HepG2 (cell line): Measurements from ENCODE around the gene CD3D. TPM values are rescaled to one million over a fixed set of nuclear protein-coding genes. Genes with fewer than 3 reads are reported as not detected.

Source experiments
- ATAC-seq: fragments of 200-7000 bp; cut with Tn5 transposase; 3 replicates; pipeline ENCODE4 v1.9.1; 2020; ENCODE audit warnings: mild to moderate bottlenecking, moderate library complexity
- BruUV-seq: library from RNA; stranded (reverse); fragments of 400-500 nt; replicated peaks from 2 replicates; lab custom pipeline; 2021; lab: Mats Ljungman, UMichigan
- CTCF ChIA-PET: fragments of 300-600 bp; formaldehyde crosslinking; extraction: SDS; loops from one replicate; lab custom pipeline; 2021; ENCODE audit warnings: low total read pairs, inconsistent platforms, low intra/inter-chr PET ratio; lab: Yijun Ruan, JAX
- POLR2A ChIA-PET: fragments of 350-600 bp; sonication (Branson Sonifier 250); formaldehyde crosslinking; loops from one replicate; lab custom pipeline; 2020; ENCODE audit warnings: antibody characterized with exemption, inconsistent platforms; lab: Yijun Ruan, JAX
- DNase-seq: peaks from one replicate; pipeline ENCODE4 v3.0.0-alpha.2; 2015; ENCODE audit warnings: low spot score
- FAIRE-seq: peaks from 3 replicates; lab custom pipeline; 2011; peaks lifted over from hg19 to GRCh38; lab: Jason Lieb, UNC
- H2AFZ ChIP-seq: one replicate; pipeline ENCODE4 v1.6.1; 2011; ENCODE audit warnings: low read length, inconsistent platforms
- H3K27ac ChIP-seq: fragments of 300-600 bp; 3 replicates; pipeline ENCODE4 v1.8.0; 2011; ENCODE audit warnings: mixed run types, mild to moderate bottlenecking, mixed read lengths, low read length, inconsistent platforms; ENCODE audit not compliant: insufficient read depth; ENCODE audit errors: extremely low read length
- H3K27me3 ChIP-seq, 2 experiments: fragments of 200-600 bp in 1 of 2; 2 replicates in 1 of 2; 3 replicates in 1 of 2; pipeline versions ENCODE4 v1.6.0 to v1.8.0; 2011; ENCODE audit warnings: low read length in 2 of 2, mild to moderate bottlenecking in 2 of 2, moderate library complexity in 2 of 2, inconsistent platforms in 1 of 2; ENCODE audit not compliant: insufficient read depth in 2 of 2, control insufficient read depth in 1 of 2
- H3K36me3 ChIP-seq, 2 experiments: fragments of 200-600 bp in 1 of 2; replicated peaks in 1 of 2; 2 replicates in 1 of 2; 3 replicates in 1 of 2; pipeline versions ENCODE4 v1.5.1 to v1.8.0; 2011; ENCODE audit warnings: low read length in 2 of 2, inconsistent platforms in 1 of 2; ENCODE audit not compliant: insufficient read depth in 2 of 2, control insufficient read depth in 1 of 2
- H3K4me1 ChIP-seq: 2 replicates; pipeline ENCODE4 v1.5.1; 2012; ENCODE audit warnings: low read length, inconsistent platforms; ENCODE audit not compliant: insufficient read depth
- H3K4me2 ChIP-seq: 2 replicates; pipeline ENCODE4 v1.6.0; 2011; ENCODE audit warnings: low read depth, low read length, inconsistent platforms
- H3K4me3 ChIP-seq, 3 experiments: fragments of 200-600 bp in 1 of 3; sonication (generic), shearing (Covaris generic) in 1 of 3; replicated peaks in 1 of 3; 2 replicates each; pipeline ENCODE4 v1.5.1; 2011 to 2016; ENCODE audit warnings: low read length in 3 of 3, inconsistent platforms in 2 of 3, low read depth in 2 of 3, mild to moderate bottlenecking in 2 of 3, control low read depth in 1 of 3, mixed read lengths in 1 of 3; ENCODE audit not compliant: insufficient read depth in 1 of 3
- H3K79me2 ChIP-seq: one replicate; pipeline ENCODE4 v1.6.1; 2011; ENCODE audit warnings: low read length, inconsistent platforms; ENCODE audit not compliant: insufficient read depth
- H3K9ac ChIP-seq: 2 replicates; pipeline ENCODE4 v1.6.0; 2011; ENCODE audit warnings: mild to moderate bottlenecking, low read depth, low read length, inconsistent platforms; ENCODE audit not compliant: insufficient read depth
- H3K9me3 ChIP-seq: 2 replicates; pipeline ENCODE4 v1.5.1; 2012; ENCODE audit warnings: mild to moderate bottlenecking, low read length
- H4K20me1 ChIP-seq: 2 replicates; pipeline ENCODE4 v1.6.0; 2011; ENCODE audit warnings: inconsistent platforms, mild to moderate bottlenecking, low read length, moderate library complexity; ENCODE audit not compliant: insufficient read depth
- ISL2 ChIP-seq: sonication (generic); formaldehyde crosslinking; IDR thresholded peaks from 2 replicates; pipeline ENCODE4 v1.5.0; 2020; ENCODE audit warnings: missing genetic modification reagents
- KDM2A ChIP-seq: sonication (generic); formaldehyde crosslinking; IDR thresholded peaks from 2 replicates; pipeline ENCODE4 v1.4.0; 2020; ENCODE audit warnings: low read depth, missing genetic modification reagents, borderline replicate concordance
- KLF9 ChIP-seq: IDR thresholded peaks from 2 replicates; pipeline ENCODE4 v1.6.1; 2016; ENCODE audit warnings: low read depth
- PAWR ChIP-seq: sonication (generic); formaldehyde crosslinking; IDR thresholded peaks from 2 replicates; pipeline ENCODE4 v1.4.0; 2020; ENCODE audit warnings: missing genetic modification reagents, mild to moderate bottlenecking, borderline replicate concordance
- REPIN1 ChIP-seq: sonication (generic); formaldehyde crosslinking; IDR thresholded peaks from 2 replicates; pipeline ENCODE4 v1.8.0; 2022; ENCODE audit warnings: missing genetic modification reagents, low read depth, mild to moderate bottlenecking, borderline replicate concordance
- SATB2 ChIP-seq: sonication (generic); formaldehyde crosslinking; IDR thresholded peaks from 2 replicates; pipeline ENCODE4 v1.5.0; 2020; ENCODE audit warnings: missing genetic modification reagents
- TP53 ChIP-seq: sonication (generic); formaldehyde crosslinking; conservative IDR thresholded peaks from 2 replicates; pipeline ENCODE4 v1.4.0; 2020; ENCODE audit warnings: missing genetic modification reagents
- ZBTB3 ChIP-seq: sonication (generic); formaldehyde crosslinking; IDR thresholded peaks from 2 replicates; pipeline ENCODE4 v1.4.0; 2020; ENCODE audit warnings: low read depth, mild to moderate bottlenecking, moderate library complexity, missing genetic modification reagents, borderline replicate concordance
- ZNF235 ChIP-seq: sonication (generic); formaldehyde crosslinking; IDR thresholded peaks from 2 replicates; pipeline ENCODE4 v1.8.1; 2023; ENCODE audit warnings: mild to moderate bottlenecking, missing genetic modification reagents, borderline replicate concordance
- ZNF441 ChIP-seq: sonication (generic); formaldehyde crosslinking; IDR thresholded peaks from 2 replicates; pipeline ENCODE4 v1.7.0; 2021; ENCODE audit warnings: missing genetic modification reagents, borderline replicate concordance
- WGBS: methylation state at CpG from one replicate; pipeline ENCODE4 v1.1.6; 2017; ENCODE audit warnings: low lambda C conversion rate; 5-methylcytosine and 5-hydroxymethylcytosine counted together
- in situ Hi-C: cut with HindIII; loops from 2 replicates; pipeline ENCODE4 v1.10.0; 2017; ENCODE audit warnings: low pct_unique_long_range_greater_than_20kb; ENCODE audit not compliant: extremely low pct_ligation_motif_present
- intact Hi-C: fragments of 100-400 bp; cut with micrococcal nuclease; formaldehyde crosslinking; loops from one replicate; pipeline ENCODE4 v1.10.0; 2022; ENCODE audit not compliant: unreplicated experiment
- polyA plus RNA-seq, 8 experiments: library from polyadenylated mRNA; depleted of rRNA in 3 of 8; stranded (reverse) in 7 of 8; unstranded in 1 of 8; fragments of >200 nt; fragmentation: Illumina TruSeq in 4 of 8; extraction: Trizol in 4 of 8; gene quantifications; 2 replicates each; pipeline versions ENCODE4 v1.2.1 to v1.2.3, GENCODE V29; 2011 to 2016; ENCODE audit warnings: low read depth in 4 of 8, missing spikeins in 1 of 8, mixed read lengths in 1 of 8; ENCODE audit not compliant: insufficient read depth in 1 of 8
- total RNA-seq, 5 experiments: library from RNA; depleted of rRNA; stranded (reverse); fragments of >200 nt; fragmentation: Illumina TruSeq; extraction: Trizol; gene quantifications; 2 replicates each; pipeline ENCODE4 v1.2.3, GENCODE V29; 2016; ENCODE audit warnings: low read depth in 1 of 5
- TF ChIP-seq, protein P1 (sequence below): fragments of 450-650 bp; IDR thresholded peaks from 2 replicates; pipeline ENCODE4 v1.6.1; 2017; ENCODE audit warnings: mild to moderate bottlenecking
- TF ChIP-seq, protein P2 (sequence below): sonication (generic); formaldehyde crosslinking; IDR thresholded peaks from 2 replicates; pipeline ENCODE4 v1.4.0; 2020; ENCODE audit warnings: mild to moderate bottlenecking, missing genetic modification reagents, borderline replicate concordance
- TF ChIP-seq, protein P3 (sequence below): sonication (generic); formaldehyde crosslinking; IDR thresholded peaks from 2 replicates; pipeline ENCODE4 v1.5.0; 2020; ENCODE audit warnings: mild to moderate bottlenecking, missing genetic modification reagents, borderline replicate concordance
- TF ChIP-seq, protein P4 (sequence below): fragments of 450-650 bp; IDR thresholded peaks from 2 replicates; pipeline ENCODE4 v1.6.1; 2016

Gene CD3D
- total and polyA plus RNA-seq, 2 of the 13 experiments (the other 11 are each of a cell fraction or from before 2014, with no cell fraction given), result 0.66 to 6.6 TPM

DNA sequence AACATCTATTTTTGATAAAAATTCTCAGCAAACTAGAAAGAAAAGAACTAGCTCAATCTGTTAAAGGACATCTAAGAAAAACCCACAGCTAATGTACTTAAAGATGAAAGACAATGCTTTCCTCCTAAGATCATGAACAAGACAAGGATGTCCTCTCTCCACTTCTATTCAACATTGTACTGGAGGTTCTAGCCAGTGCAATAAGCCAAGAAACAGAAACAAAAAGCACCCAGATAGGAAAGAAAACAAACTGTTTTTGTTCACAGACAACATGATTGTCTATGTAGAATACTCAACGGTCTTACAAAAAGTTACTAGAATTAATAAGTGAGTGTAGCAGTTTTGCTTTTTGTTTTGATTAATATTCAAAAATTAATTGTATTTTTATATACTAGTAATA is 7.8 kb downstream of the CD3D start:
- H3K9ac ChIP-seq, result no peak overlapping the region
- no peak for DNase-seq
- no peak overlapping the region for H2AFZ ChIP-seq
- H3K9me3 ChIP-seq, result no peaks in the 10 kb centered on the region
- no peaks in the 10 kb centered on the region for H4K20me1 ChIP-seq
- no peak overlapping the region for H3K4me2 ChIP-seq
- CTCF ChIA-PET, result no interaction called here
- H3K79me2 ChIP-seq, result no peaks in the 10 kb centered on the region
- H3K36me3 ChIP-seq, result no peaks in the 10 kb centered on the region
- no TSS peak for BruUV-seq
- no peak overlapping the region for H3K4me3 ChIP-seq
- intact Hi-C loops, result no loop called here
- peaks cover 0 to 1% of the 10 kb centered on the region in 2 experiments; a peak in 2 of 5 replicates for H3K27me3 ChIP-seq
- no peak overlapping the region for H3K27ac ChIP-seq
- in situ Hi-C loops, result no loop called here
- peaks cover 17% of the 10 kb centered on the region for H3K4me1 ChIP-seq
- POLR2A ChIA-PET, result no interaction called here
- FAIRE-seq, result no peak
- WGBS, result 6% methylated on average over 1 of the region's 1 CpG
- no peak for ATAC-seq
- no peak for TF ChIP-seq TP53 (CRISPR knock-in tag)
- TF ChIP-seq KLF9 (CRISPR knock-in tag), result no peak
- TF ChIP-seq ZNF441 (CRISPR knock-in tag), result no peak
- TF ChIP-seq PAWR (CRISPR knock-in tag), result no peak
- TF ChIP-seq ZBTB3 (CRISPR knock-in tag), result no peak
- no peak for TF ChIP-seq SATB2 (CRISPR knock-in tag)
- TF ChIP-seq REPIN1, result no peak
- TF ChIP-seq, protein P1, sequence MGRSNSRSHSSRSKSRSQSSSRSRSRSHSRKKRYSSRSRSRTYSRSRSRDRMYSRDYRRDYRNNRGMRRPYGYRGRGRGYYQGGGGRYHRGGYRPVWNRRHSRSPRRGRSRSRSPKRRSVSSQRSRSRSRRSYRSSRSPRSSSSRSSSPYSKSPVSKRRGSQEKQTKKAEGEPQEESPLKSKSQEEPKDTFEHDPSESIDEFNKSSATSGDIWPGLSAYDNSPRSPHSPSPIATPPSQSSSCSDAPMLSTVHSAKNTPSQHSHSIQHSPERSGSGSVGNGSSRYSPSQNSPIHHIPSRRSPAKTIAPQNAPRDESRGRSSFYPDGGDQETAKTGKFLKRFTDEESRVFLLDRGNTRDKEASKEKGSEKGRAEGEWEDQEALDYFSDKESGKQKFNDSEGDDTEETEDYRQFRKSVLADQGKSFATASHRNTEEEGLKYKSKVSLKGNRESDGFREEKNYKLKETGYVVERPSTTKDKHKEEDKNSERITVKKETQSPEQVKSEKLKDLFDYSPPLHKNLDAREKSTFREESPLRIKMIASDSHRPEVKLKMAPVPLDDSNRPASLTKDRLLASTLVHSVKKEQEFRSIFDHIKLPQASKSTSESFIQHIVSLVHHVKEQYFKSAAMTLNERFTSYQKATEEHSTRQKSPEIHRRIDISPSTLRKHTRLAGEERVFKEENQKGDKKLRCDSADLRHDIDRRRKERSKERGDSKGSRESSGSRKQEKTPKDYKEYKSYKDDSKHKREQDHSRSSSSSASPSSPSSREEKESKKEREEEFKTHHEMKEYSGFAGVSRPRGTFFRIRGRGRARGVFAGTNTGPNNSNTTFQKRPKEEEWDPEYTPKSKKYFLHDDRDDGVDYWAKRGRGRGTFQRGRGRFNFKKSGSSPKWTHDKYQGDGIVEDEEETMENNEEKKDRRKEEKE, result no peak
- TF ChIP-seq, protein P2, sequence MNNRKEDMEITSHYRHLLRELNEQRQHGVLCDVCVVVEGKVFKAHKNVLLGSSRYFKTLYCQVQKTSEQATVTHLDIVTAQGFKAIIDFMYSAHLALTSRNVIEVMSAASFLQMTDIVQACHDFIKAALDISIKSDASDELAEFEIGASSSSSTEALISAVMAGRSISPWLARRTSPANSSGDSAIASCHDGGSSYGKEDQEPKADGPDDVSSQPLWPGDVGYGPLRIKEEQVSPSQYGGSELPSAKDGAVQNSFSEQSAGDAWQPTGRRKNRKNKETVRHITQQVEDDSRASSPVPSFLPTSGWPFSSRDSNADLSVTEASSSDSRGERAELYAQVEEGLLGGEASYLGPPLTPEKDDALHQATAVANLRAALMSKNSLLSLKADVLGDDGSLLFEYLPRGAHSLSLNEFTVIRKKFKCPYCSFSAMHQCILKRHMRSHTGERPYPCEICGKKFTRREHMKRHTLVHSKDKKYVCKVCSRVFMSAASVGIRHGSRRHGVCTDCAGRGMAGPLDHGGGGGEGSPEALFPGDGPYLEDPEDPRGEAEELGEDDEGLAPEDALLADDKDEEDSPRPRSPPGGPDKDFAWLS (CRISPR knock-in tag), result no peak
- no peak for TF ChIP-seq ZNF235 (CRISPR knock-in tag)
- no peak for TF ChIP-seq KDM2A (CRISPR knock-in tag)
- TF ChIP-seq, protein P3, sequence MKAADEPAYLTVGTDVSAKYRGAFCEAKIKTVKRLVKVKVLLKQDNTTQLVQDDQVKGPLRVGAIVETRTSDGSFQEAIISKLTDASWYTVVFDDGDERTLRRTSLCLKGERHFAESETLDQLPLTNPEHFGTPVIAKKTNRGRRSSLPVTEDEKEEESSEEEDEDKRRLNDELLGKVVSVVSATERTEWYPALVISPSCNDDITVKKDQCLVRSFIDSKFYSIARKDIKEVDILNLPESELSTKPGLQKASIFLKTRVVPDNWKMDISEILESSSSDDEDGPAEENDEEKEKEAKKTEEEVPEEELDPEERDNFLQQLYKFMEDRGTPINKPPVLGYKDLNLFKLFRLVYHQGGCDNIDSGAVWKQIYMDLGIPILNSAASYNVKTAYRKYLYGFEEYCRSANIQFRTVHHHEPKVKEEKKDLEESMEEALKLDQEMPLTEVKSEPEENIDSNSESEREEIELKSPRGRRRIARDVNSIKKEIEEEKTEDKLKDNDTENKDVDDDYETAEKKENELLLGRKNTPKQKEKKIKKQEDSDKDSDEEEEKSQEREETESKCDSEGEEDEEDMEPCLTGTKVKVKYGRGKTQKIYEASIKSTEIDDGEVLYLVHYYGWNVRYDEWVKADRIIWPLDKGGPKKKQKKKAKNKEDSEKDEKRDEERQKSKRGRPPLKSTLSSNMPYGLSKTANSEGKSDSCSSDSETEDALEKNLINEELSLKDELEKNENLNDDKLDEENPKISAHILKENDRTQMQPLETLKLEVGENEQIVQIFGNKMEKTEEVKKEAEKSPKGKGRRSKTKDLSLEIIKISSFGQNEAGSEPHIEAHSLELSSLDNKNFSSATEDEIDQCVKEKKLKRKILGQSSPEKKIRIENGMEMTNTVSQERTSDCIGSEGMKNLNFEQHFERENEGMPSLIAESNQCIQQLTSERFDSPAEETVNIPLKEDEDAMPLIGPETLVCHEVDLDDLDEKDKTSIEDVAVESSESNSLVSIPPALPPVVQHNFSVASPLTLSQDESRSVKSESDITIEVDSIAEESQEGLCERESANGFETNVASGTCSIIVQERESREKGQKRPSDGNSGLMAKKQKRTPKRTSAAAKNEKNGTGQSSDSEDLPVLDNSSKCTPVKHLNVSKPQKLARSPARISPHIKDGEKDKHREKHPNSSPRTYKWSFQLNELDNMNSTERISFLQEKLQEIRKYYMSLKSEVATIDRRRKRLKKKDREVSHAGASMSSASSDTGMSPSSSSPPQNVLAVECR (CRISPR knock-in tag), result no peak
- TF ChIP-seq ISL2 (CRISPR knock-in tag), result no peak
- TF ChIP-seq, protein P4, sequence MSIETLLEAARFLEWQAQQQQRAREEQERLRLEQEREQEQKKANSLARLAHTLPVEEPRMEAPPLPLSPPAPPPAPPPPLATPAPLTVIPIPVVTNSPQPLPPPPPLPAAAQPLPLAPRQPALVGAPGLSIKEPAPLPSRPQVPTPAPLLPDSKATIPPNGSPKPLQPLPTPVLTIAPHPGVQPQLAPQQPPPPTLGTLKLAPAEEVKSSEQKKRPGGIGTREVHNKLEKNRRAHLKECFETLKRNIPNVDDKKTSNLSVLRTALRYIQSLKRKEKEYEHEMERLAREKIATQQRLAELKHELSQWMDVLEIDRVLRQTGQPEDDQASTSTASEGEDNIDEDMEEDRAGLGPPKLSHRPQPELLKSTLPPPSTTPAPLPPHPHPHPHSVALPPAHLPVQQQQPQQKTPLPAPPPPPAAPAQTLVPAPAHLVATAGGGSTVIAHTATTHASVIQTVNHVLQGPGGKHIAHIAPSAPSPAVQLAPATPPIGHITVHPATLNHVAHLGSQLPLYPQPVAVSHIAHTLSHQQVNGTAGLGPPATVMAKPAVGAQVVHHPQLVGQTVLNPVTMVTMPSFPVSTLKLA, result no peak
